ENCODE data around the gene UCKL1.
A peak's percentile ranks its signal among the peaks of the same experiment; 100 is the strongest.
"Not testable (repeated sequence)": the region's sequence is repeated elsewhere in the genome, so short reads cannot be mapped to it uniquely, and the experiment has no call there.

UCKL1 gene

DNA sequence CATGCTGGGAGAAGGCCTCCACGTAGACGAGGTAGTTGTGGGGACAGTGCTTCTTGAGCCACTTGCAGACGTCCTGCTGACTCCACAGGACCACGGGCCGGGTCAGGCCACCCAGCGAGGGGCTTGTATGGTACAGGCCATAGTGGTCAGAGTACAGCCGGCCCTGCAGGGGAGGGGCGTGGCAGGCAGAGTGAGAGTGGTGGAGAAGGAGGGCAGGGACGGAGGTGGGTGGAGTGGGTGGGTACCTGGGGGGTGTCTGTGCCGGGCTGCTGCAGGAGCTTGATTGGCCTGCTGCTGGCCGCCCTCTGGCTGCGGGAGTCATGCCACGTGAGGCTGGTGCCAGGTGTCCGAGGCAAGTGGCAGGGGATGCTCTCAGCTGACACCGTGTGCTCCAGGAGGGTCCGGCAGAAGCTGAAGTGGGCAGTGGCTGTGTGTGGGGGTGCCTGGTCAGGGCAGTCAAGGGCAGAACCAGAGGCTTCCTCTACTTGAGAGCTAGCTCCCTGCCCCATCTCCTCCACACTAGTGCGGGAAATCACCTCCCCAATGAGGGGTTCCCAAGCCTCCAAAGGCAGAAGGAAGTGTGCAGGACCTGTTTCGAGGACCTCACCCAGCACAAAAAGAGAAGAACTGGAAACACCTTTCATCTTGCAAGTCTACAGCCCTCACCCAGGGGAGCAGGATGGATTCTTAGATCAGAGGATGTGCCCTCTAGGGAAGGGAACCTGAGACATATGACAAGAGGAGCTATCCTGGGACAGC, 20.9 kb upstream of the UCKL1 start:
- Histone ChIP-seq H3K27me3 (ENCODE audit: insufficient read depth, poor library complexity, severe bottlenecking) (no peaks in the 10 kb centered on the region), H3K4me3 (ENCODE audit: severe bottlenecking) (no peak overlapping the region), H3K9me3 (ENCODE audit: severe bottlenecking) (no peaks in the 10 kb centered on the region), H3K27ac (ENCODE audit: poor library complexity, severe bottlenecking) (peak overlapping the region; percentile 73), H3K36me3 (ENCODE audit: low read depth) (no peaks in the 10 kb centered on the region), H3K4me1 (ENCODE audit: insufficient read depth, poor library complexity, severe bottlenecking) (peaks cover 14% of the 10 kb centered on the region)
- TF ChIP-seq CTCF (IDR thresholded peaks at IDR 0.05; ENCODE audit: poor library complexity, severe bottlenecking) = no peak
- DNase-seq (ENCODE audit: low spot score) (peak; percentile 90), ATAC-seq (ENCODE audit: low read depth) (no peak)

GRCh38 chr20:63976511-63976910, 20.3 kb upstream of the UCKL1 start:
- not testable (repeated sequence) for H3K4me3 ChIP-seq (ENCODE audit: severe bottlenecking); H3K36me3 ChIP-seq (ENCODE audit: low read depth)

DNA sequence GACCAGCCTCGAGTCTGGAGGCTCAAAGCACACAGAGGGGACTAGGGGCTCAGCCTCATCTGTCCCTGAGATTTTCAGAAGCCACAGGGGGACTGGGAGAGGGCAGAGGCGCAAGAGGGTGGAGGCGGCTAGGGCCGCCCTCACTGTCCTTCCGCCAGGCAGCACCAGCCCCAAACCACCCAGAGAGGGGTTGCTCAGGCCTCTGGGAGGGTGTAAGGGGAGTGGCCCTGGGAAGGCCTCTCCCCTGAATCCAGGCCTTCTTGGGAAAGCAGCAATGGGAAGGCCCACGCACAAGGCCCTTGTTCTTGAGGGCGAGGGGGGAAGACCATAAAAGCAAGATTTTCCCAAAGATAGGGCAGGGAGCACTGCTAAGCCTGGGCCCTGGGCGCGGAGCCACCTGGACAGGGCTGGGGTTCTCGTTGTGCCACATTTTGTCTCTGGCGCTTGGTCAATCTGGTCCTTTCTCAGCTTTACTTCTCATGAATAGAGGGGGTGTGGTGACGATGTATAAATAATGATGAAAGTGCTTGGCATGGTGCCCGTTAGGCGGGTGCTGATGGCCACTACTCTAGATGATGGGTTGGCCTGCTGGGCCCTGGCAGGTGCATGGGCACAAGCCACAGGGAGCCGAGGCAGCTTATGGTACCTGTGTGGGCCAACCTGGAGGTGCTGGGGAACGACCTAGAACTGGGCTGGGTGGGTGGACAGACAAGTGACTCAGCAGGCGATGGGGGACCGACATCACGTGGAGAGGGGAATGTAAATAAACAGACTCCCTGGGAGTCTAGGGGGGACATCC, 18.4 kb upstream of the UCKL1 start:
- Histone ChIP-seq H3K9me3 (ENCODE audit: severe bottlenecking) (no peaks in the 10 kb centered on the region), H3K27me3 (ENCODE audit: insufficient read depth, poor library complexity, severe bottlenecking) (no peaks in the 10 kb centered on the region), H3K4me1 (ENCODE audit: insufficient read depth, poor library complexity, severe bottlenecking) (no peaks in the 10 kb centered on the region), H3K4me3 (ENCODE audit: severe bottlenecking) (no peak overlapping the region), H3K36me3 (ENCODE audit: low read depth) (no peaks in the 10 kb centered on the region), H3K27ac (ENCODE audit: poor library complexity, severe bottlenecking) (no peak overlapping the region)
- DNase-seq (ENCODE audit: low spot score) (peak; percentile 87), ATAC-seq (ENCODE audit: low read depth) (no peak)
- TF ChIP-seq CTCF (IDR thresholded peaks at IDR 0.05; ENCODE audit: poor library complexity, severe bottlenecking) = no peak

More at GRCh38 chr20:63976511-63976910, 20.3 kb upstream of the UCKL1 start:
- not testable (repeated sequence) for DNase-seq (ENCODE audit: low spot score); H3K9me3 ChIP-seq (ENCODE audit: severe bottlenecking); H3K27ac ChIP-seq (ENCODE audit: poor library complexity, severe bottlenecking); ATAC-seq (ENCODE audit: low read depth); H3K27me3 ChIP-seq (ENCODE audit: insufficient read depth, poor library complexity, severe bottlenecking); H3K4me1 ChIP-seq (ENCODE audit: insufficient read depth, poor library complexity, severe bottlenecking)

DNA sequence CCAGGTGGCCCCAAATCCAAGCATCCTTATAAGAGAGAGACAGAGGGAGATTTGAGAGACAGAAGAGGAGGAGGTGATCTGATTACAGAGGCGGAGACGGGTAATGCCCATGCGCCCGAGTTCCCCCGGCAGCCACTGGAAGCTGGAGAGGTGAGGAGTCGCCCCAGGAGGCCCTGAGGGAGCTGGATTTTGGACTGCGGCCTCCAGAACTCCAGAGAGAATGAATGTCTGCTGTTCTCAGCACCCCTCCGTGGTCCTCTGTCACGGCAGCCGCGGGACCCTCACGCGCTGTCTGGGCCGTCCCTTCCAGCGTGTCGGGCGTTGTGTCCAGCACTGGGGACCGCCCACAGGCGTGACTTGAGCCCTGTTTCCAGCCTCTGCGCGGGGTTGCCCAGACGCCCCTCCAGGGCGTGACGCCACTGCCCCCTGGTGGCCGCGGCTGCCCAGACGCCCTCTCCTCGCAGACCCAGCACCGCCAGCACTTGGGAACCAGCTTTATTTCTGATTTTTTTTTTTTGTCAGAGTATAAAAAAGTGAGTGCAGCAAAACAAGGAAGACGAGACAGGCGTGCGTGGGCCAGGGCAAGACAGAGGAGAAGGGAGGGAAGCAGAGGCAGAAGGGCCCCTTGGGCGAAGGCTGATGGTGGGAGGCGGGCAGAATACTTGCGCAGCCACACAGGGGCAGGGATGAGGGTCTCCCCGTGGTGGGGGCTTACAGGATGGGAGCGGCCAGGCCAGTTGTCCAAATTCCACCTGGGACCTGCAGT, 17.6 kb upstream of the UCKL1 start:
- DNase-seq (ENCODE audit: low spot score) (peak; percentile 95), ATAC-seq (ENCODE audit: low read depth) (peak; percentile 74)
- H3K27me3 ChIP-seq (ENCODE audit: insufficient read depth, poor library complexity, severe bottlenecking) = no peaks in the 10 kb centered on the region
- H3K4me3 ChIP-seq (ENCODE audit: severe bottlenecking) = peak overlapping the region; percentile 18
- TF ChIP-seq CTCF (IDR thresholded peaks at IDR 0.05; ENCODE audit: poor library complexity, severe bottlenecking) = peak; percentile 100
- no peaks in the 10 kb centered on the region for H3K4me1 ChIP-seq (ENCODE audit: insufficient read depth, poor library complexity, severe bottlenecking)
- no peak overlapping the region for H3K27ac ChIP-seq (ENCODE audit: poor library complexity, severe bottlenecking)
- H3K36me3 ChIP-seq (ENCODE audit: low read depth) = no peaks in the 10 kb centered on the region
- H3K9me3 ChIP-seq (ENCODE audit: severe bottlenecking) = no peaks in the 10 kb centered on the region

DNA sequence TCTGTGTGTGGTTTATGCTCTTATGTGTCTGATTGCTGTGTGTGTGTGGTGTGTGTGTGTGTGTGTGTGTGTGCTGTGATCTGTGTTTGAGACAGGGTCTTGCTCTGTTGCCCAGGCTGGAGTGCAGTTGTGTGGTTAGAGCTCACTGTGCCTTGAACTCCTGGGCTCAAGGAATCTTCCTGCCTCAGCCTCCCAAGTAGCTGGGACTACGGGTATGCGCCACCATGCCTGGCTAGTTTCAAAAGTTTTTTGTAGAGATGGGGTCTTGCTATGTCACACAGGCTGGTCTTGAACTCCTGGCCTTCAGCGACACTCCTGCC, 16.9 kb upstream of the UCKL1 start:
- TF ChIP-seq CTCF (IDR thresholded peaks at IDR 0.05; ENCODE audit: poor library complexity, severe bottlenecking) = no peak
- Histone ChIP-seq H3K4me1 (ENCODE audit: insufficient read depth, poor library complexity, severe bottlenecking) (no peaks in the 10 kb centered on the region), H3K27ac (ENCODE audit: poor library complexity, severe bottlenecking) (no peak overlapping the region), H3K27me3 (ENCODE audit: insufficient read depth, poor library complexity, severe bottlenecking) (no peaks in the 10 kb centered on the region), H3K36me3 (ENCODE audit: low read depth) (no peaks in the 10 kb centered on the region), H3K9me3 (ENCODE audit: severe bottlenecking) (no peaks in the 10 kb centered on the region), H3K4me3 (ENCODE audit: severe bottlenecking) (no peak overlapping the region)
- DNase-seq (ENCODE audit: low spot score) (no peak), ATAC-seq (ENCODE audit: low read depth) (no peak)
